SJCRH30 (cell line): ENCODE data around the gene MATCAP1. TPM values are rescaled to one million over a fixed set of nuclear protein-coding genes. Genes with fewer than 3 reads are reported as not detected.

Experiments
- DNase-seq, 2 experiments: peaks; one replicate each; pipeline ENCODE4 v3.0.0-alpha.2; 2015 to 2020
- H3K27ac ChIP-seq: fragments of 250-450 bp; sonication (Bioruptor Pico); 2 replicates; pipeline ENCODE4 v1.5.1; 2020; ENCODE audit warnings: mild to moderate bottlenecking, moderate library complexity
- H3K27me3 ChIP-seq: fragments of 250-450 bp; sonication (Bioruptor Pico); 2 replicates; pipeline ENCODE4 v1.5.1; 2020; ENCODE audit warnings: mild to moderate bottlenecking, moderate library complexity
- H3K36me3 ChIP-seq: fragments of 250-450 bp; sonication (Bioruptor Pico); 2 replicates; pipeline ENCODE4 v1.5.1; 2020; ENCODE audit warnings: mild to moderate bottlenecking, moderate library complexity
- H3K4me1 ChIP-seq: fragments of 250-450 bp; sonication (Bioruptor Pico); 2 replicates; pipeline ENCODE4 v1.5.1; 2020; ENCODE audit warnings: mild to moderate bottlenecking, moderate library complexity
- H3K4me3 ChIP-seq: fragments of 250-450 bp; sonication (Bioruptor Pico); 2 replicates; pipeline ENCODE4 v1.5.1; 2020; ENCODE audit warnings: mild to moderate bottlenecking, moderate library complexity
- H3K9me3 ChIP-seq: fragments of 250-450 bp; sonication (Bioruptor Pico); replicated peaks from 2 replicates; pipeline ENCODE4 v1.5.1; 2020; ENCODE audit warnings: mild to moderate bottlenecking, moderate library complexity
- total RNA-seq: library from RNA; depleted of rRNA; stranded (reverse); fragments of >200 nt; shearing (Covaris generic); gene quantifications from 2 replicates; pipeline ENCODE4 v1.2.3, GENCODE V29; 2014; rRNA removed

Gene MATCAP1
- 20.5 and 23.8 TPM in 2 replicates for total RNA-seq

- peak within 1 kb of the TSS; percentile 84 for H3K4me3 ChIP-seq
- peak; percentile 99 to 100 for DNase-seq
- no peaks in the 10 kb centered on the region for H3K9me3 ChIP-seq
- H3K27ac ChIP-seq, result peak within 1 kb of the TSS; percentile 94
- no peaks in the 10 kb centered on the region for H3K36me3 ChIP-seq
- H3K27me3 ChIP-seq, result no peaks in the 10 kb centered on the region
- peaks cover 5% of the 10 kb centered on the region for H3K4me1 ChIP-seq
Observed at GRCh38 chr16:67183627-67184452, at the start of gene MATCAP1. MATCAP1 (minus strand) TSS chr16:67183963; CDS start chr16:67180610, 3,353 bp downstream.

- Histone ChIP-seq H3K4me3 (no peak overlapping the region), H3K9me3 (no peaks in the 10 kb centered on the region), H3K36me3 (peaks cover 30% of the 10 kb centered on the region), H3K27ac (peak overlapping the region; percentile 36), H3K27me3 (no peaks in the 10 kb centered on the region), H3K4me1 (peaks cover 7% of the 10 kb centered on the region)
- no peak for DNase-seq
Observed at GRCh38 chr16:67230809-67231660, 47.3 kb upstream of the MATCAP1 start.

- Histone ChIP-seq H3K4me1 (peaks cover 7% of the 10 kb centered on the region), H3K9me3 (no peaks in the 10 kb centered on the region), H3K27me3 (no peaks in the 10 kb centered on the region), H3K36me3 (peaks cover 30% of the 10 kb centered on the region), H3K27ac (no peak overlapping the region), H3K4me3 (no peak overlapping the region)
- no peak for DNase-seq
Observed at GRCh38 chr16:67229906-67230808, 46.4 kb upstream of the MATCAP1 start.

GRCh38 chr16:67228905-67229304 lies 45.1 kb upstream of the MATCAP1 start:
- Histone ChIP-seq H3K9me3 (no peaks in the 10 kb centered on the region), H3K27ac (no peak overlapping the region), H3K4me3 (no peak overlapping the region), H3K27me3 (no peaks in the 10 kb centered on the region), H3K36me3 (peaks cover 30% of the 10 kb centered on the region), H3K4me1 (peaks cover 7% of the 10 kb centered on the region)
- no peak for DNase-seq

GRCh38 chr16:67228034-67228785 lies 44.4 kb upstream of the MATCAP1 start:
- no peaks in the 10 kb centered on the region for H3K27me3 ChIP-seq
- peaks cover 7% of the 10 kb centered on the region for H3K4me1 ChIP-seq
- H3K9me3 ChIP-seq, result no peaks in the 10 kb centered on the region
- peaks cover 26% of the 10 kb centered on the region for H3K36me3 ChIP-seq
- peak overlapping the region; percentile 80 for H3K4me3 ChIP-seq
- no peak overlapping the region for H3K27ac ChIP-seq
- DNase-seq, result no peak

- Histone ChIP-seq H3K9me3 (no peaks in the 10 kb centered on the region), H3K36me3 (peaks cover 24% of the 10 kb centered on the region), H3K4me3 (peak overlapping the region; percentile 80), H3K27me3 (no peaks in the 10 kb centered on the region), H3K4me1 (peaks cover 7% of the 10 kb centered on the region), H3K27ac (peak overlapping the region; percentile 42)
- DNase-seq, result no peak
Observed at GRCh38 chr16:67227567-67227921, 43.8 kb upstream of the MATCAP1 start.

- no peaks in the 10 kb centered on the region for H3K9me3 ChIP-seq
- H3K4me1 ChIP-seq, result peaks cover 5% of the 10 kb centered on the region
- peaks cover 24% of the 10 kb centered on the region for H3K36me3 ChIP-seq
- peak within 1 kb of the TSS; percentile 80 for H3K4me3 ChIP-seq
- H3K27me3 ChIP-seq, result no peaks in the 10 kb centered on the region
- peak; percentile 100 for DNase-seq
- H3K27ac ChIP-seq, result peak within 1 kb of the TSS; percentile 42
Observed at GRCh38 chr16:67226804-67227566, 43.2 kb upstream of the MATCAP1 start, which contains the start of gene TMEM208. TMEM208 (plus strand) TSS chr16:67227130; CDS start chr16:67227219, 89 bp downstream.

- H3K9me3 ChIP-seq, result no peaks in the 10 kb centered on the region
- H3K4me3 ChIP-seq, result peak overlapping the region; percentile 80
- peaks cover 23% of the 10 kb centered on the region for H3K36me3 ChIP-seq
- H3K4me1 ChIP-seq, result no peaks in the 10 kb centered on the region; the same call in 1 of the 2 replicates
- H3K27ac ChIP-seq, result peak overlapping the region; percentile 42; the same call in 1 of the 2 replicates
- no peaks in the 10 kb centered on the region for H3K27me3 ChIP-seq
- no peak for DNase-seq
Observed at GRCh38 chr16:67226295-67226803, 42.6 kb upstream of the MATCAP1 start.

- Histone ChIP-seq H3K4me3 (no peak overlapping the region), H3K36me3 (peaks cover 6% of the 10 kb centered on the region; the same call in 1 of the 2 replicates), H3K9me3 (no peaks in the 10 kb centered on the region), H3K4me1 (no peaks in the 10 kb centered on the region), H3K27me3 (no peaks in the 10 kb centered on the region), H3K27ac (no peak overlapping the region)
- DNase-seq, result no peak
Observed at GRCh38 chr16:67223992-67224391, 40.2 kb upstream of the MATCAP1 start.

- no peaks in the 10 kb centered on the region for H3K9me3 ChIP-seq
- H3K36me3 ChIP-seq, result 0 out of 2 replicates have a peak, but pooled peaks cover 2% of the 10 kb centered on the region
- H3K27ac ChIP-seq, result no peak overlapping the region
- no peaks in the 10 kb centered on the region for H3K27me3 ChIP-seq
- no peak overlapping the region for H3K4me3 ChIP-seq
- no peak for DNase-seq
- no peaks in the 10 kb centered on the region for H3K4me1 ChIP-seq
Observed at GRCh38 chr16:67216612-67217490, 33.1 kb upstream of the MATCAP1 start.

GRCh38 chr16:67215706-67216105 lies 31.9 kb upstream of the MATCAP1 start:
- H3K4me3 ChIP-seq, result no peak overlapping the region
- 0 out of 2 replicates have a peak, but pooled peaks cover 1% of the 10 kb centered on the region for H3K36me3 ChIP-seq
- H3K9me3 ChIP-seq, result no peaks in the 10 kb centered on the region
- H3K4me1 ChIP-seq, result no peaks in the 10 kb centered on the region
- H3K27ac ChIP-seq, result no peak overlapping the region
- no peak for DNase-seq
- no peaks in the 10 kb centered on the region for H3K27me3 ChIP-seq
